GM19351 (cell line): Measurements from ENCODE around the gene PDE1C.
A peak's percentile ranks its signal among the peaks of the same experiment; 100 is the strongest.
"Not testable (repeated sequence)": the region's sequence is repeated elsewhere in the genome, so short reads cannot be mapped to it uniquely, and the experiment has no call there.

Experiments used
- ATAC-seq: cut with Tn5 transposase; IDR thresholded peaks from one replicate; pipeline ENCODE4 v1.9.1; 2021; ENCODE audit warnings: mild to moderate bottlenecking, moderate library complexity; ENCODE audit not compliant: unreplicated experiment

PDE1C gene

GRCh38 chr7:32045228-32045627 is 25.0 kb downstream of the PDE1C start:
- ATAC-seq, result no peak

DNA sequence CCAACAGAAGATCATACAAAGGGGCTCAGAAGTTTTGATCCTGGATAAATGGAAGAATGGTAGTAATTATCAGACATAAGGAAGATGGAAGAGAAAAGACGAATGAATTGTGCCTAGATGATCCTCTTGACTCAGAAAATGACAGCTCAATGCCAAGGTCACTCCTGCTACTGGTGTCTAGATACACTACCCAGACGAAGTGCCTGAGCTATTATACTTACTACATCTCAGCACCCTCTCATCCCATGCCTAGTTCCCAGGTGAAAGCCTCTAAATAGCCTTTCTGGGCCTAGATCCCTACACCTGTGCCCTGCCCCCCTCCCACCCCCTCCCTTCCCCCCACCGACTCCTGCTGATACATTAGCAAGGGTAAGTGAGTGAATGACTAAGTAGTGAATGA is 25.5 kb downstream of the PDE1C start:
- no peak for ATAC-seq

- ATAC-seq, result peak; percentile 90
These were observed 26.5 kb downstream of the PDE1C start for GRCh38 chr7:32043688-32044087.

DNA sequence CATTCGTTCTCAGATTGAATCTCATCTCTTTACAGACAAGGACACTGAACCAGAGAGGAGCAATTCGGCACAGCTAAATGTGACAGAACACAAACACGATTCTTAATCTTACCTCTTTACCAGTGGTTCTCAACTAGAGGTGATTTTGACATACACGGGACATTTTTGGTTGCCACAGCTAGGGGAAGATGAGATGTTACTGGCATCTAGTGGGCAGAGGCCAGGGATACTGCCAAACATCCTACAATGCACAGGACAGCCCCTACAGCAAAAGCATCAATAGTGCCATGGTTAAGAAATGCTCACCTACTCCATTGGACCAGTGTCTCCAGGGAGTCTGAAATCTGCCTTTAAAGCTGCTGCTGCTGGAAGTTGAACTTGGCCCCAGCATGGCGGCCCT is 27.3 kb downstream of the PDE1C start:
- no peak for ATAC-seq

DNA sequence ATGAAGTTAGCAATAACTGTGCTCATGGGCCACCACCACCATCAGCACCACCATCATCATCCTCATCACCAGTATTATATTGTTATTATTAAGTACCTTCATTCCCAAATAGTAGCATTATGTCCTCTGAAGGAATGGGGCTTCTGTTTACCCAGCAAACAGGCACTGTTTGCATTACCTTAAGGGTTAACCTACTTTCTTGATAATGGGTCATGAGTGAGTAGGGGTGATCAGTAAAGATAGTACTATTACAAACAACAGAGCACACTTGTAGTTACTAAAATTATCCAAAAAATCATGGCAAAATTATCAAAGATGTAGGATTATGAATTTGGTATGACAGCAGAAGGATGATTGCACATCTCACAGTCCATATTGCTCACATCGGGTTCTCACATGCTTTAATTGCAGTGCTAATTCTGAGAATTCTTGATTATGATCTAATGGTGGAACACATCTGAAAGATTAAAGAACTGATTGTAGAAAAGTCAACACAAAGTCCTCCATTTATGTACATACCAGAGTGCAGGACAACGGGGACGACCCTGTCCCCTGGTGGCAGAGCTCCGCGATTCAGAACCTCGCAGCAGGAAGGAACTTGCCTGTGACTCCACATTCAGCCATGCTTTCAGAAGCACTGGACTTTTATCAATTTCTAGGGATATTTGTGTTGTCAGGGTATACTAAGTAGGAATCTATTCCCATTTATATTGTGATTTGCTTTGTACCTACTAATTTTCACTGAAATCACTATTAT is 31.0 kb downstream of the PDE1C start:
- ATAC-seq, result no peak

DNA sequence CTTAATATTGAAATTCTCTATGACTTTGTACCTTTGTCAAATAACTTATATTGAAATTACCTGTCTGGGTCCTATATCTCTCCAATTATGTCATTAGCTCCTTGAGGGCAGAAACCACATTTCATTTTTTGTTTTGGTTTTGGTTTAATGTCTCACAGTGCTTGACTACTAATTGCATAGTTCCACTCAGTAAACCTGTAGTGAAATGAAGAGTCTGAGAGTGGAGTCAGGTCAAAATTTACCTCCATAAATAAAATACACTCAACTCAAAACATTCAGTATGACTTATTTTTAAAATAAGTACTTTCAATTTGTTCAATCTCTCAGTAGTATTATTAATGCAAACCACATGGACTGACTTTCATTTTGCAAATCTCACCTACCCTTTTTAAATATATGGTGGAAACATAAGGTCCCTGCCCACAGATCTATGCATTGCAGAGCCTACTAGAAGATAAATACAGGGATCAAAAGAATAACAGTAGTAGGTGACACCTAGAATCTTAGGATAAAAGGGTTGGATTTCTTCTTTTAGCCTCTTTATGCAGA is 32.5 kb downstream of the PDE1C start:
- peak; percentile 87 for ATAC-seq

- ATAC-seq, result peak; percentile 52
These were observed 33.6 kb downstream of the PDE1C start for GRCh38 chr7:32036557-32036956.

DNA sequence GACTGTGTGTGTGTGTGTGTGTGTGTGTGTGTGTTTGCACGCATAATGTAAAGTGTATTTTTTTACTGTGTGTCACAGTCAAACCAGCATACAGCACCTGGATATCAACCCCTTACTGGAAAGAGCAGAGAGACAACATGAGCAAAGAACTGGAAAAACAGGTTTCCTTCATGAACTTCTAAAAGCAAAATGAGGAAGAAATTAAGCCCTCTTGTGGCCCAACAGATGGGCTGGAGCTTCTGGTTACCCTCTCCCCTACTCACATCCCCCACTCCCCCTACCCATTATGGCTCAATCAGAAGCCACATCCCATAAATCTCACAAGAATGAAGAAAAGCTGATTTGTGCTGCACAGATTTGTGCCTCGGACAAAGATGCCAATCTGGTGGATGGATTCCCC is 36.2 kb downstream of the PDE1C start:
- no peak for ATAC-seq

GRCh38 chr7:32033006-32033405 is 37.2 kb downstream of the PDE1C start:
- no peak for ATAC-seq

GRCh38 chr7:32032211-32032610 is 38.0 kb downstream of the PDE1C start:
- no peak for ATAC-seq

DNA sequence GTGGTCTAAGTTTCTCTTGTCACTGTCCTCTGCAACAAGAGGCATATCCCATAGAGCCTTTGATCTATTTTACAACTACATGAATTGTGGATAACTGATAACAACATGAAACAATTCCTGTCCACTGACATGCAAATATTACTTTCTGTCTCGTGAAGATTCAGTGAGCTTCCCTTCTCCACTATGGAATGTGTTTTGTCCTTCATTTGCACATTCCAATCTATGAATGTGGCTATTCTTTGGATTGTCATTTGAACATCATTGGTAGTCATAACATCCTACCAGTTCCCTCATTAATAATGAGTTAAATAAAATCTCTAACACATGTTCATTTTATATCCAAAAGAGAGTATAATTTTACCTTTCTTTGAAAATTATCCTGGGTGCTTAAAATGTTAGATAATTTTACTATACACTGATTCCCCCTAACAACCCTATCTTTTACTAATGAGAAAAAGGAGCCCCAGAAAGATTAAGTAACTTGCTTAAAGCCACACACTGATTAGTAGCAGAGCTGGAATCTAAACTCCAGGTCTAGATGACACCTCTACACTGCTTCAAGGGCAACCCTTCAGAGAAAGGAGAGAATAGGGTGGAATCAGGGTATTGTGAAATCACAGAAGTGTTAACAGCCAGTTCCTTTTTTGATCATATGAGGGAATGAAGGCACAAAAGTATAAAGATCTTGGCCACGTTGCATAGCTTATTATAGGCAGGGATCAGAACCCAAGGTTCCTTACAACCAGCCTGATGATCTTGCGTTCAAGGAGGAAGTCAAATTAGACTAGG is 39.1 kb downstream of the PDE1C start:
- no peak for ATAC-seq

DNA sequence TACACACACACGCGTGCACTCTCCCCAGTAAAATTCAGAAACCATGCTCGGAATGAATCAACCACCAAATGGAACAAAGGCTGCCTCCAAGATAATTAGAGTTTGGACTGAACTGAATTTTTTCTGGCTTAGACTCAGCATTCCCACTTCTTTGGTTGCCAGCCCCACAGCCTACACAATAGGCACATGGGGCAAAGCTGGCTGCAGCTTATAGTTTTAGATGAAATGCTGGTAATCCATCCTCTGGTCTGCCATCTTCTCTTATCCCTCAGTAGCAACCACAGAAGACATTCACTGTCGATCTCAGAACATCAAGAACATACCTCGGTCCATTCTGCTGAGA is 44.2 kb downstream of the PDE1C start:
- ATAC-seq, result no peak

GRCh38 chr7:32025381-32026082 is 44.7 kb downstream of the PDE1C start:
- ATAC-seq, result no peak

DNA sequence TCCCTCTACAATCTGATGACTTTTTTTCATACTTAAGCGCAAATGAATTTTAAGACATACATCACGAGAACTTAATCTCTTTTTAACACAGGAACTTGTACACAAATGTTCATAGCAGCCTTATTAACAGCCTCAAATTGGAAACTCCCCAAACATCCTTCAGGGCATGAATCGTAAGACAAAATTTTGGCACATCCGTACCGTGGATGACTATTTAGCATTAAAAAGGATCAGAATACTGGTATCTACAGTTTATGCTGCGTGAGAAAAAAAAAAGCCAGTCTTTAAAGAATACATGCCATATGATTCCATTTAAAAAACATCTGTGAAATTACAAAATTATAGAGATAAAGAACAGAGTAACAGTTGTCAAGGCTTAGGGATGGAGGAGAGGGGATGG is 46.8 kb downstream of the PDE1C start:
- ATAC-seq, result no peak

GRCh38 chr7:32022966-32023365 is 47.2 kb downstream of the PDE1C start:
- no peak for ATAC-seq

DNA sequence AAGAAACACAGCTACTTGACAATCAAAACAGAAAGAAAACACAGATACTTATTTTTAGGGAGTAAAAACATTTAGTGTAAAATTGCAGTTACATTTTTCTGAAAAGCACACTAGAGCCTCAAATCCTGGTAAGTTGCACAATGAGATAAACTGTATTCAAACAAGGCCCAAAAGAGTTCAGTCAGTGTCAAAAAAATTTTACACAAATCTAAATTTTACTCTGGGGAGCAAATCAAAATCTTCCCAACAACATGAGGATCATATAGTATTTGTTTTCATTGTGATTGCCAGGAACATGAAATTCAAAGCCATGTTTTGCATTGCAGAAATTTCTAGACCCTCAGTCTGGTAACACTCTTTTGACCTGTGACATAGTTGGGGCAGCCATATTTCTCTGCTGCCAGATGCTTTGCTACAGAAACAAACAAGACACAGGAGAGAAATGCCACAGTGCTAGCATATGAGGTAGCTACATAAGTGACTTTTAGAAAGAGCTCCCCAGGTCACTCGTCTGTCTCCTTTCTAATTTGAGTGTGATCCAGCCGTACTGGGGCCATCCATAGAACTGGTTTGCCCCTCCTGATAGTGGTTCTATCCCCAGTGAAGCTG is 49.6 kb downstream of the PDE1C start:
- no peak for ATAC-seq

- no peak for ATAC-seq
These were observed 51.2 kb downstream of the PDE1C start for GRCh38 chr7:32018845-32019578.

- ATAC-seq, result no peak
These were observed 55.1 kb downstream of the PDE1C start for GRCh38 chr7:32015133-32015532.

DNA sequence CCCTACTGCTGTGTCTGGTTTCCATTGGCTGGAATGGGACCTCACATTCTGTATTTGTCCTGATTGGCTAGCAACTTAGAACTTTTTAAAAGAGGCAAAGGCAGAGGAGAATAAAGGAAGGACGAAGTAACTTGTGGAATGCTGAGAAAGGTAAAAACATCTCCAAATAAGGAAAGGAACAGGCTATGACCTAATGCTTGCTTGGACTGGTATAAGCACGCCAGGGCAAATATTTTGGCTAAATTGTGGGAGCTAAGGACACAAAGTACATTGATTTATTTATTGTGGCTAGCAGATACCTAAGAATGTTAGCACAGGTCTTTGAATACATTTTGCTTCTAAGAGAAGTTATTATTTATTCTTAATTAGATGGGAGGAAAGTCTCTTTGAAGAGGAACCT is 56.7 kb downstream of the PDE1C start:
- ATAC-seq, result not testable (repeated sequence)

- no peak for ATAC-seq
These were observed 64.6 kb downstream of the PDE1C start for GRCh38 chr7:32005577-32005976.
